Measurements from ENCODE around the gene BDP1.
"Not testable (repeated sequence)": the region's sequence is repeated elsewhere in the genome, so short reads cannot be mapped to it uniquely, and the experiment has no call there.

BDP1 gene

GRCh38 chr5:71571811-71572210 lies 116.4 kb downstream of the BDP1 start:
- not testable (repeated sequence) for DNase-seq

DNA sequence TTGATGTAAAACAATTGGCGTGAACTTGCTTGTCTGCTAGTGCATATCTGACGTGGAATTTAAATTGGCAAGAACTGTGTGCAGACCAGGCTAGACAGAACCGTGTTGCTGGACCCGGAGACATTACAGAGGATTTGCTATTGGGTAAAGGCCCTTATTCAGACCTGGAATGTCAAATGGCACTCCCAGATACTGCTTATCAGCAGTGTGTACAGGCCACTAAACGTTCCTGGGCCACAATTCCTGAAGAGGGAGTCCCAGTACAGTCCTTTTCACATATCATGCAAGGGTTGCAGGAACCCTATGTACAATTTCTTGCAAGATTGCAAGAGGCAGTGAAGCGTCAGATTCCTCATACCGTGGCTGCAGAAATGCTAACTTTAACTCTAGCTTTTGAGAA lies 118.1 kb downstream of the BDP1 start:
- DNase-seq, result no peak

GRCh38 chr5:71575588-71575987 lies 120.1 kb downstream of the BDP1 start:
- not testable (repeated sequence) for DNase-seq

DNA sequence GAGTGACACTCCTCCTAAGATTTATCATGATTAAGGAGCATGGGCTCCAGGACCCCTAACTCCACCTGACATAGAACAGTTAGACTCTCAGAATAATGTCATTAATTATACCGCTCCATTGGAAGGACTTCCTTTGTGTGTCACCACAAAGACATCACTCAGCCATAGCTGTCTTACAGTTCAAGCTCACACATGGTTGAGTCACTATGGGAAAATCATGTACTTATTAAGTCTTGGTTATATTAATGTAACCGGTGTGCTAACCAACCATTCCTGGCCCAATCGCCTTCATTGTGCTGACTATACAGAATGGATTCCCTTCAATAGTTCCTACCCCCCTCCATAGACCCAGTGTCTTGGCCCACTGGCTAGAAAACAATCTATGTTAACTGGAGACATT lies 120.8 kb downstream of the BDP1 start:
- no peak for DNase-seq

DNA sequence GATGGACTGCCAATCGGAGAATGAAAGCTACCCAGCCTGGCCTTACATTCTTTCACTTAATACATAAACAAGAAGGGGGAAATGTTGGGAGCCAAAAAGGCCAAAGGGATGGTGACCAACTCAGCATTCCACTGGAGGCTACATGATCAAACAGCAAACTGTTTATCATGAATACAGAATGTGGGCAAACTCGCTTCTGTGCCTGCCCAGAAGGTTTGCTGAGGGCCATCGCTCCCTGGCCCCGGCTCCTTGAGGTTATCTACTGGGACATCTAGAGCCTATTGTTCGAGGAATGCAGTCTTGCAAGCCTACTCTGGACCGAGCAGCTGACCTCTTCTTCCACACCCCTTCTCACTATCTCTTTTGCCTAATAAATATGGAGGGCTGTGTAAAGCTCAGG lies 122.4 kb downstream of the BDP1 start:
- DNase-seq, result not testable (repeated sequence)

GRCh38 chr5:71582945-71583584 lies 127.6 kb downstream of the BDP1 start:
- no peak for DNase-seq

DNA sequence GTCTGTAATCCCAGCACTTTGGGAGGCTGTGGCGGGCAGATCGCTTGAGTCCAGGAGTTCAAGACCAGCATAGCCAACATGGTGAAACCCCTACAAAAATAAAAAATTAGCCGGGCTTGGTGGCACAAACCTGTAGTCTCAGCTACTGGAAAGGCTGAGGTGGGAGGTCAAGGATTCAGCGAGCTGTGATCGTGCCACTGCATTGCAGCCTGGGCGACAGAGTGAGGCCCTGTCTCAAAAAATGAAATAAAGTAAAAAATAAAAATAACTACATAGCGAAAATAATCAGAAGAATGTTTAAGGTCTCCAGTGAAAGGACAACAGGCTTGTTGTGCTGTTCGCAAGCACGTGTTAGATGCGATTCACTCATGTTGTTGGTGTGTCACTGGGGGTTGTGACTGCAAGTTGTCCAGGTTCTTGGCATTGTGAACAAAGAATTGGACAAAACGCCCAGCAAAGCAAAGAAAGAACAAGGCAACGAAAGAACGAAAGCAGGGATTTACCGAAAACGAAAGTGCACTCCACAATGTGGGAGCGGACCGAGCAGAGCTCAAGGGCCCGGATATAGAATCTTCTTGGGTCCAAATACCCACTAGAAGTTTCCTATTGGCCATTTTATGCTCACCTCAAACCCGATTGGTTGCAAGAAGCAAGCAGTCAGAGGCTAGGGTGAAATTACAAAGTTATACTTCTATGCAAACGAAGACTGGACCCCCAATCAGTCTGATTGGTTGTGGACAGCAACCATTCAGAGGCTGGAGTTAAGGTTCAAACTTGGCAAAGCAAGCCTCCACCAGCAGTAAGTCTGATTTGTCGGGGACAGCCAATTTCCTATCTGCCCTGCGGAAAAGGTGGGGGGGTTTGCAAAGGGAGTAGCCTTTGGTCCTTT lies 130.8 kb downstream of the BDP1 start:
- no peak for DNase-seq

GRCh38 chr5:71586941-71587765 lies 131.7 kb downstream of the BDP1 start, which contains the start of gene MCCC2:
TSS of gene MCCC2 (plus strand) at chr5:71587340. CDS start at chr5:71587426, 86 bp downstream.
- peak; percentile 21 for DNase-seq

DNA sequence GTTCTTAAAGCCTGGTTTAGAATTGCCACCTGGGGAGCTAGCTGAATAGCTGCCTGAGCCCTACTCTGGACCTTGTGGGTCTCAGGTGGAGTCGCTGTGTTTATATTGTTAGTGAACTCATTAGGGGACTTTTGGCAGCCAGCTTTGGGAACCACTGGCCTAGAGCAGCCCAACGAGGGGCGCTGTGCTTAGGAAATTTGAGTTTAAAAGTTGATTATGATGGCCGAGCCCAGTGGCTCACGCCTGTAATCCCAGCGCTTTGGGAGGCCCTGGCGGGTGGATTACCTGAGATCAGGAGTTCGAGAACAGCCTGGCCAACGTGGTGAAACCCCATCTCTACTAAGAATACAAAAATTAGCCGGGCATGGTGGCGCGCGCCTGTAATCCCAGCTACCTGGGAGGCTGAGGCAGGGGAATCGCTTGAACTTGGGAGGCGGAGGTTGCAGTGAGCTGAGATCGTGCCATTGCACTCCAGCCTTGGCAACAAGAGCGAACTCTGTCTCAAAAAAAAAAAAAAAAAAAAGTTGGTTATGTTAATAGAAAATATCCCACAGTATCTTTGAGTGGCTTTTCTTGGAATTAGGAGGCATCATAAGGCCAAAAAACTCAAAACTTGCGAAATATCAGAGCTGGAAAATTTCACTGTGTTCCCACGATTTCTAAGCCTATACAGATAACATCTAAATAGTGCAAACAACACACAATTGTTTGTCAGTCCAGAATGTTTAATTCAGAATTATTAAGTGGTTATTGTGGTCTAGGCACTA lies 132.5 kb downstream of the BDP1 start:
- no peak for DNase-seq

- DNase-seq, result no peak
Observed at GRCh38 chr5:71588533-71588885, 133.1 kb downstream of the BDP1 start.

DNA sequence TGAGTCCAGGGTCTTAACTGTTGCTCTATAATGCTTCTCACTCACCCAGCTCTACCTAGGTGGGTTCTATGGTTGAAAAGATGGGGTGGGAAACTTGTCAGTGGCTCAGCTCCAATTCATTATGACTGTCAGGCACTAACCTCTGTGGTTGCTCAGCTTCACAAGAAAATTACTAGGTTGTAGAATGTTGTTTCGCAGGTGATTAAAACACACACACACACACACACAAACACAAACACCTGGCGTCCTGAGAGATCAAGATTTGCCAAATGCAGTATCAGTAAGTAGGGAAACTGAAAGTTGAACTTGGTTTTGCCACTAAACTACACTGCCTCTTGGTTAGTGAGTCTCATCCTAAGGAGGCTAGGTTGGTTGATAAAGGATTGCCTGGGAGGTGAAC lies 134.5 kb downstream of the BDP1 start:
- DNase-seq, result no peak

- no peak for DNase-seq
Observed at GRCh38 chr5:71591100-71591499, 135.6 kb downstream of the BDP1 start.

- DNase-seq, result no peak
Observed at GRCh38 chr5:71596169-71596568, 140.7 kb downstream of the BDP1 start.

GRCh38 chr5:71597001-71597400 lies 141.6 kb downstream of the BDP1 start:
- no peak for DNase-seq

- DNase-seq, result no peak
Observed at GRCh38 chr5:71600783-71601182, 145.3 kb downstream of the BDP1 start.

- no peak for DNase-seq
Observed at GRCh38 chr5:71601222-71602026, 146.0 kb downstream of the BDP1 start.

- not testable (repeated sequence) for DNase-seq
Observed at GRCh38 chr5:71609916-71610315, 154.5 kb downstream of the BDP1 start.

- no peak for DNase-seq
Observed at GRCh38 chr5:71615809-71616208, 160.4 kb downstream of the BDP1 start.
